DMS114 treated with DMSO at 0.1 percent for 48 hours (cell line): ENCODE data around the gene UNC5A.

Experiments
- DNase-seq: peaks from one replicate; lab custom pipeline; 2025; ENCODE audit not compliant: unreplicated experiment; lab: John Stamatoyannopoulos, UW

UNC5A gene

DNA sequence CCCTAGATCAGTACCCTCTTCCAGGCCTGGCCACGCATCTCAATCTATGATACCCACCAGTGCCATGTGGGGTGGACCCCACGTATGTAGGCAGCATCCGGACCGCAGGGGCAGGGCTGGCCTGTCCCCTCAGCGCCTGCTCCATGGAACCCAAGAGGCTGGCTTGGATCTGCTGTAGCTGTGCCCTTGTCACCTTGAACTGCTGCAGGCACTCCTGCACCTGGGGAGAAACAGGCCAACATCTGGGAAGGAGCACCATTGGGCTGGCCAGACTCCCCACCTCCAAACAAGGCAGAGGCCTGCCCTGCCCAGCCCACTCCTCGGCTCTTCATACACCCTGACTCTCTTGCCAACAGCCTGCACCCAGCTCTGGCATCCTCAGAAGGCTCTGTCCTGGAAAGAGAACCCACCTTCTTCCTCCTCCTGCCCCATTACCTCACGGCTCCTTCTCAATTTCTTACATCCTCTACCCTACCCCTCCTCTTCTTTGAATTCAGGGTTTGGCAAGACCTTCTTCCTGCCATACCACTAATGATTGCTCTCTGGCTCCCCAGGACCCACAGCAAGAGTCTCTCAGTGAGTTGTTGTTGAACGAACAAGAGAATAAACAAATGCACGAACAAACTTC, 81.1 kb downstream of the UNC5A start:
- DNase-seq, result no peak

DNA sequence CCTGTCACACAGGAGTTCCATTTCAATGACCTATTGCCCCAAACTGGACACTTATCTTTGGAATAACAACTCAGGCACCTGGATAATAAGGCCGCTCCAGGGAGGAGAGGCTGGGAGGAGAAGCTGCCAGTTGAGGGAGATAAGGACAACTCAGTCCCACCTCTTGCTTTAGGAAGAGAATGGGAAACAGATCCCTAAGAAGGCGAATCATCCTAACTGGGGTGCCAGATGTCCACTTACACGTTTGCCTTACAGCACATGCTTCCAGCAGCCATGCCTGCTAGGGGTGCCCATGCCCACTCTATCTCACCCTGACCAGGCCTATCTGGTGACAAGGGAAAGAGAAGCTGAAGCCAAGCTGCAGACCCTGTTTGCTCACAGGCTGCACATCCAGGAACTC, 82.3 kb downstream of the UNC5A start:
- DNase-seq, result no peak

DNA sequence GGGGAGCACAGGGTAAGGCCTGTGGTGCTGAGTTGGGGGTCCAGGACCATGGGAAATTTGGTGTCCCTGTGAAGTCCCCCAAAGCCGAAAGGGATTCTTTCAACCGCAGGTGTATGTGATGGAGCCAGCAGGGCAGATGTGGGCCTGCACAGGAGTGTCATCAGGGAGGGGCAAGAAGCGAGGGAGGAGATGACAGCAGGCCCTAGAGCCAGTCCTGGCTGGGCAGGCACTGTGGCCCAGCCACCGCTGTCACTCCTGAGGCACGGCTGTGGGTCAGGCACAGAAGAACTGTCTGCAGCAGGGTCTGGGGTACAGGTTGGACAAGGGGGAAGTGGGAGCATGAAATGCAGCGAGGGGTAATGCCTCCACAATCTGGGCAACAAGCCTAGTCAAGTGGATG, 83.9 kb downstream of the UNC5A start:
- no peak for DNase-seq

GRCh38 chr5:176895831-176896230, 85.5 kb downstream of the UNC5A start:
- no peak for DNase-seq

GRCh38 chr5:176897263-176897662, 86.9 kb downstream of the UNC5A start:
- no peak for DNase-seq

DNA sequence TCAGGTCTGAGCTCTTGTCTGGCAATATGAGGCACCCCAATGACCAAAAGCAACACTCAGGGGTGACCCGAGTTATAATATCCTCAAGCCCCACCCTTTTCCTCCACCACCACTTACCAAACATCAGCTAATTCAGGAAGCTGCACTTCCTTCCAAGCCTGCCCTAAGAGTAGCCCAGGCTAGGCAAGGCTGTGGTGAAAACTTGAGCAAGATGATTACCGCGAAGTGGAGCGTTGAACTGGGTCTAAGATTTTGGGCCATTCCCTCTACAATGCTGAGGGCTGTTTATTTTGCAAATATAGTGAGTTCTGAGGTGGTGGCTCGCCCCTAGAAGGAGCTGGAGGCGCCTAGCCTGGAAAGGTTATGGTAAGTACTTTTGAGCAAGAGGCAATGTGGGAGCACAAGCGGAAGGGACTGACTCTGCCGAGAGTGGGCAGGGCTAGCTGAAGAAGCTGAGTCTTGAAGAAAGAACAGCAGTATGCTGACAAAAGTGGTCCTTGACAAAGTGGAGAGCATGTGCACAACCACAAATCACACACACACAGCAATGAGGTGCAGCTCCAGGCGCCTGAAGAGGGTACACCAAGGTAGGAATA, 89.0 kb downstream of the UNC5A start, which contains the start of gene HK3:
Gene HK3, minus strand, starts transcription at position 51 of the 596 bp plus-strand sequence. CDS start 3,187 bp downstream, outside the sequence.
- no peak for DNase-seq

DNA sequence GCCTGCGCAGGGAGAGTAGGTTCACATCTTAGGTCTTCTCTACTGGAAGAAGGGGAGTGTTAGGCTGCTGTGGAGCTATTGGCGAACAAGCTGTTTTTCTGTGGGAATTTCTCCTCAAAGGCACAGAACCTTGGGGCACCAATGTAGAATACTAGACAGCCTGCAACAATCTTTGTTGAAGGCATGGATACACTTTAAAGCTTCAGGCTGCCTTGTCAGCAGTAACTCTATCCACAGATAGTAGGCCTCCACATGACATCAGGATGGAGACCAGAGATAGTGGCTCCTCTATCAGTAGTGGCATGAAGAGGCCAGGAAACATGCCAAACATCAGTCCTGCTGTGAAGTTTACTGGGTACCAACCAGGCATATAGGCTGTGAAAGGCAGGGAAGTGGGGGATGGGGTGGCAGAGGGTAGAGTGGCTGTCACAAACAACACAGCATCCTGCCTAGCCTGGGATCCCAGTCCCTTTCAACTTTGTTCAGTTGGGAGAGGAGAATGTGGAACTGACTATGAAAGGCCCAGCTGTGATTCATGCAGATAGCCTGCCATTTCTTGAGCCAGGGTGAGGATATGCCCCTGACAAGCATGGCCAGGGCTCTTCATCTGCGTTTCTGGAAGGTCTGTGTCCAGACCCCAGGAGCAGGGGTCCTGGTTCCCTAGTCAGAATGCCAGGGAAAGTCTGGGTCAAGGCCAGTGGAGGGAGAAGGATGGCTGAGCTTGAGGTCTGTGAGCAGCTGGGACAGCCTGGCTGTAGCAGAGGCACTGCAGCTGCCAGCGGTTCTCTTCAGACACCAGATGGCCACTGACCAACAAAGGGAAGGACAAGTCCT, 89.8 kb downstream of the UNC5A start:
- DNase-seq, result no peak

GRCh38 chr5:176900780-176901204, 90.4 kb downstream of the UNC5A start:
- DNase-seq, result no peak

DNA sequence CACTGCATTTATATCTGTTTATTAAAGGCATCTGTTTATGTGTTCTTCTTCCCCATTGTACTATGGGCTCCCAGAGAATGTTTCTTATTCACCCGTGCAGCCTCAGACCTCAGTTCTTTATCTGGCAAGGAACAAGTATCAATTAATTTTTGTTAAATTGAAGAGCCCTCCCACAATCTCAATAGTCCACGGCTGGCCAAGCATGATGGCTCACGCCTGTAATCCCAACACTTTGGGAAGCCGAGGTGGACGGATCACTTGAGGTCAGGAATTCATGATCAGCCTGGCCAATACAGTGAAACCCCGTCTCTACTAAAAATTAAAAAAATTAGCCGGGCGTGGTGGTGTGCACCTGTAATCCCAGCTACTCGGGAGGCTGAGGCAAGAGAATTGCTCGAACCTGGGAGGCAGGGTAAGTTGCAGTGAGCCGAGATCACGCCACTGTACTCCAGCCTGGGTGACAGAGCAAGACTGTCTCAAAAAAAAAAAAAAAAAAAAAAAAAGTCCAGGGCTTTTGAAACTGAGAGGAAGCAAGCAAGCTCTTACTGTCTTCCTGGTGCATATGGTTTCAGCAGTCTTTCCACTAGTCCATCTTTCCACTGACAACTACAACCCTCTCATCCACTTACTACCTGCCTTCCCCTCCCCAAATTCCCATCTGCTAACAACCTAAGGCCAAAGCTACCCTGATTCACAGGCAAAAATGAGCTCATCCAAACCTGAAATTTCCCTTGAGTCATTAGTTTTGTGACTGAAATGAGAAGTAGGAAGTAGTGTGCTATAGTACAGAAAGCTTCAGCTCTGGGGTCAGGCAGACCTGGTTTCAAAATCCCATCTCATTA, 91.1 kb downstream of the UNC5A start:
- DNase-seq, result no peak

GRCh38 chr5:176902102-176902814, 91.9 kb downstream of the UNC5A start:
- no peak for DNase-seq

GRCh38 chr5:176902911-176903664, 92.7 kb downstream of the UNC5A start:
- DNase-seq, result no peak

- DNase-seq, result no peak
Measured at GRCh38 chr5:176904276-176904675, 93.9 kb downstream of the UNC5A start.

DNA sequence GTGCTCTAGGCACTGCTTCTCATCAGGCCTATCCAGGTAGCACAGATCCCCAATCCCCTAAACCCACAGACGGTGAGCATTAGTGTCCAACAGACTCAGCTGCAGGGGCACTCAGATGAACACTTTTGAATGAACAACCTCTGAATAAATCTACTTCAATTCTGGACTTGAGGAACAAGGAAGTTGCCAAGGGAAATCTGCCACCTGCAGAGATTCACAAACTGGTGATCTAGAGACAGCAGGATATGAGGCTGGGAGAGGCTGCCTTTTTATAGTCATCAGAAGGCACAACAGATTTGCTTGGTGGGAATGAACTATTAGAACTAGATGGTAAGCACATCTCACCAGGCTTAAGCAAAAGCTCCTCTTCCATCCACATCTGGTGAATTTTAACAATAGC, 95.8 kb downstream of the UNC5A start:
- DNase-seq, result no peak

DNA sequence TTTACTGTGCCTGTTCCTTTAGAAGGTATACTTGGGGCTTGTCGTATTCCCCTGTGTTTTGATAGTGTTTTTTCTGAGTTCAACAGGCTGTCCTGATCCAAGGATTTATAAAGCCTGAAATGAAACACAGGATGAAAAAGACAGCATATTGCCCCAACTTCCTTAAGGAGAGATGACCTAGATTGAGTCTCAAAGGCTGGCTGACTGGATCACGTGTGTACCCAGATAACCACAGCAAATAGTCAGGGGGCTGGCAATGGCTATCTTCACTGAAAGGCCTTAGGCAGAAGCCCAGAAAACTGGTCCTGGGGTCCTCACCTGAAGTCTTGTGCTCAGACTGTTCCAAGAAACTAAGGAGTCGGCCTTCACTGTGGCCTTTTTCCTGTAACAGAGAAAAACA, 96.4 kb downstream of the UNC5A start:
- DNase-seq, result no peak

GRCh38 chr5:176908675-176909368, 98.5 kb downstream of the UNC5A start:
- DNase-seq, result no peak

DNA sequence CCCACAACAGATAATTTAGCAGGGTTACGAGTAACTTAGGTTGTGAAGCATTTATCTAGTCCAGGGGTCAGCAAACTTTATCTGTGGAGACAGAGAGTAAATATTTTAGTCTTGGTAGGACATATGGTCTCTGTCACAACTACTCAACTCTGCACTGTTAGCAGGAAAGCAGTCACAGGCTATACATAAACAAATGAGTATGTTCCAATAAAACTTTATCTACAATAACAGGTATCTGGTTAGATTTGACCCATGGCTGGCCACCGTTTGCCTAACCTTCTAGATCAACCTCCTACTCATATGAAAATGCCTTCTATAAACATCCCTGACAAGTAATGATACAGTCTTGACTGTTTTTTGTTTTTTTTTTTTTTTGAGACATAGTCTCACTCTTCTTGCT, 101.8 kb downstream of the UNC5A start:
- DNase-seq, result no peak

DNA sequence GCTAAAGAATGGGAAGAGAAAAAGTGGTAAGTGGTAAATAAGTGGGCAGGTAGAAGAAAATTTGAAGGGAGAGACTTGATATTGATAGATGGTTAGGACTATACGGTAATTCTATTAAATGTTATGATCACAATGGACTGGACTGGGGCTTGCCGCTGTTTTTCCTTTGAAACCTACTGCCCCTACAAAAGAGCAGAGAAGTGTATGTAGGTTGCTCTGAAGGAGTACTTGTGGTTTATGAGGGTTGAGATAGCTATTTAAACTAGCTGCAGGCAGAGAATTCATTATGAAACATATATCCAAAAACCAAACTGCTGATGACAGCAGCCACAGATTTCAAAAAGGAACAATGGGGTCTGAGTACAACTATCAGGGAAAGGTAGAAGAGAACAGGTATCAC, 105.5 kb downstream of the UNC5A start:
- DNase-seq, result no peak

GRCh38 chr5:176916337-176916736, 106.0 kb downstream of the UNC5A start:
- no peak for DNase-seq

- DNase-seq, result no peak
Measured at GRCh38 chr5:176918613-176919012, 108.3 kb downstream of the UNC5A start.
